Omental fat pad (tissue), 4 donors: Measurements from ENCODE around the gene SLC35C1. TPM values are rescaled to one million over a fixed set of nuclear protein-coding genes. Genes with fewer than 3 reads are reported as not detected.

Source experiments
- ATAC-seq: fragments of 150-250 bp; one replicate; pipeline ENCODE4 v1.9.1; 2016; ENCODE audit warnings: mild to moderate bottlenecking, moderate library complexity; ENCODE audit not compliant: low FRiP score
- DNase-seq: peaks from one replicate; pipeline ENCODE4 v3.0.0-alpha.2; 2019; ENCODE audit warnings: low spot score
- CTCF ChIP-seq, 3 donors: fragments of 450-650 bp; IDR thresholded peaks; one replicate each; pipeline ENCODE4 v1.5.1; 2016 to 2017; ENCODE audit warnings: antibody characterized with exemption in 3 of 3, mild to moderate bottlenecking in 3 of 3, moderate library complexity in 2 of 3
- total RNA-seq, 4 donors: library from RNA; depleted of rRNA; stranded (reverse); fragments of >200 nt; gene quantifications; one replicate each; pipeline ENCODE4 v1.1.0, GENCODE V29; 2016

Gene SLC35C1
- total RNA-seq, 4 donors from 2014 or later = 18.6 to 103 (median 73.0) TPM

GRCh38 chr11:45799562-45799961 lies 5.4 kb upstream of the SLC35C1 start:
- DNase-seq = no peak
- ATAC-seq = no peak
- TF ChIP-seq CTCF (IDR thresholded peaks at IDR 0.05) = no peak

- no peak for ATAC-seq
- DNase-seq = no peak
- no peak for TF ChIP-seq CTCF (IDR thresholded peaks at IDR 0.05)
Measured at GRCh38 chr11:45800261-45800660, 4.7 kb upstream of the SLC35C1 start.

- ATAC-seq (no peak), DNase-seq (no peak)
Measured at GRCh38 chr11:45801723-45802315, 3.1 kb upstream of the SLC35C1 start.

GRCh38 chr11:45802531-45803317 lies 2.2 kb upstream of the SLC35C1 start:
- ATAC-seq = no peak
- TF ChIP-seq CTCF (IDR thresholded peaks at IDR 0.05) = no peak
- DNase-seq = no peak

More at GRCh38 chr11:45801723-45802315, 3.1 kb upstream of the SLC35C1 start:
- no peak for TF ChIP-seq CTCF (IDR thresholded peaks at IDR 0.05)

GRCh38 chr11:45803971-45804760 lies 783 bp upstream of the SLC35C1 start:
- DNase-seq (peak; percentile 78), ATAC-seq (peak; percentile 68)
- no peak for TF ChIP-seq CTCF (IDR thresholded peaks at IDR 0.05)

GRCh38 chr11:45805305-45806071 lies 539 bp downstream of the SLC35C1 start:
- TF ChIP-seq CTCF (IDR thresholded peaks at IDR 0.05) = no peak
- ATAC-seq (peak; percentile 33), DNase-seq (no peak)
